Measurements from ENCODE around the gene FCN3. TPM values are rescaled to one million over a fixed set of nuclear protein-coding genes. Genes with fewer than 3 reads are reported as not detected.
A peak's percentile ranks its signal among the peaks of the same experiment; 100 is the strongest.

The FCN3 gene
- total RNA-seq (2012; rRNA removed) (not detected in 2 replicates), polyA plus RNA-seq (2012; rRNA removed) (not detected in 2 replicates), Bru-seq, nascent RNA (not detected), BruChase-seq, experiment 1, labeled RNA remaining after a 6-hour chase (not detected), BruChase-seq, experiment 2, labeled RNA remaining after a 2-hour chase (not detected)
- not detected in 2 replicates for polyA plus RNA-seq (2012; cell fraction: cytosol; rRNA removed)
- not detected in 2 replicates for polyA plus RNA-seq (2012; cell fraction: nucleus; rRNA removed; ENCODE audit: low replicate concordance)
- long read RNA-seq = 0 reads

DNA sequence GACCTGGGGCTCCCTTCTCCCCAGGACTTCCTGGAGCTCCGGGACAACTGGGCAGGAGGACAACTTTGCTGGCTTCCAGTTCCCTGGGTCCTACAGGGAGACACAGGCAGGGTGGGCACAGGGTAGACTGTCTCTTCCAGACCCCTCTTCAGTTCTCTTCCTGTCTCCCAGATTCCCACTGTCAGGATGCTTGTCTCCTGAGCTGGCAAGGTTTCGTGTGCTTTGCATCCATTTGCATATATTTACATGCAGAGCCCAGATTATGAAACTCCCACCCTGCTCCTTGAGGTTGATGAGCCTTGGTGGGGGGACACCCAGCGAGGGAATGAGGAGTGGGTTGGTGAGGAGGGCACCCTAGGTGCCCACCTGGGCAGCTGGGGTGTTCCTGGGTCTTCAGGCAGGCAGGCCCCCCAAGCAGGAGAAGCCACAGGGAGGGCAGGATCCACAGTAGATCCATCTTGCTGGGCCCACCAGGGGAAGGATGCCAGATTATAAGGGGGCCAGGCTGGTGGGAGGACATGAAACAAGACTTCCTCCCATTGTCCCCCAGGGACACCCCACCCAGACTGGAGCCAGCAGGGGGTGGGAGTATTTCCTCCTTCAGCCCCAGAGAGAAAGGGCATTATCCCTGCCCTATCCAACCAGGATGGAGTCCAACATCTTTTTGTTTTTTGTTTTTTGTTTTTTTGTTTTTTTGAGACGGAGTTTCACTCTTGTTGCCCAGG is at the start of gene FCN3:
TSS of gene FCN3 (minus strand) at position 463 of the 725 bp plus-strand sequence. CDS start at position 457, 6 bp downstream.
- no TSS peak for BruUV-seq (replicated peaks)
- intact Hi-C loops (cut with micrococcal nuclease) = no loop called here
- no peak for ATAC-seq (ENCODE audit: low read depth)

More for the DNA sequence above, at the start of gene FCN3:
- TF ChIP-seq MXI1 (IDR thresholded peaks at IDR 0.05; ENCODE audit: borderline replicate concordance, low read depth, low read length) (no peak), CHD1 (IDR thresholded peaks at IDR 0.05; ENCODE audit: low read depth, low read length) (no peak), MAZ (IDR thresholded peaks at IDR 0.05; ENCODE audit: borderline replicate concordance, low read depth, low read length) (no peak)
- dilution Hi-C loops (cut with HindIII; ENCODE audit: low sequenced_read_pairs, unreplicated experiment) = no loop called here
- H4K20me1 ChIP-seq (ENCODE audit: insufficient read depth, low read length) = no peaks in the 10 kb centered on the region; the same call in 1 of the 2 replicates
- no peak within 1 kb of the TSS for H3K14ac ChIP-seq (replicated peaks; ENCODE audit: low read depth, low read length)
- H2AK9ac ChIP-seq (replicated peaks; ENCODE audit: low read depth, low read length, poor library complexity) = peak within 1 kb of the TSS; percentile 28
- no peak within 1 kb of the TSS for H3K4me3 ChIP-seq (ENCODE audit: insufficient read depth, low read depth, low read length)
- no peak within 1 kb of the TSS for H3K27ac ChIP-seq (ENCODE audit: insufficient read depth, low read length)
- H3K4me1 ChIP-seq (ENCODE audit: control insufficient read depth, insufficient read depth, low read length) = no peaks in the 10 kb centered on the region
- 0 out of 2 replicates have a peak within 1 kb of the TSS, but pooled peaks have one; percentile 27 for H3K23ac ChIP-seq (ENCODE audit: low read depth, low read length)
- no peak within 1 kb of the TSS for H2BK15ac ChIP-seq (ENCODE audit: low read depth, low read length)
- H2BK20ac ChIP-seq (ENCODE audit: low read depth, low read length) = no peak within 1 kb of the TSS
- no peaks in the 10 kb centered on the region for H3K9me3 ChIP-seq (ENCODE audit: control insufficient read depth, insufficient read depth, low read length)
- H3K9me1 ChIP-seq (ENCODE audit: insufficient read depth, low read length) = no peaks in the 10 kb centered on the region
- H2AFZ ChIP-seq (replicated peaks; ENCODE audit: low read length, poor library complexity) = no peak within 1 kb of the TSS
- H2BK120ac ChIP-seq (ENCODE audit: low read depth, low read length) = no peak within 1 kb of the TSS
- H3K56ac ChIP-seq (ENCODE audit: extremely low read depth, insufficient read depth, low read length) = no peak within 1 kb of the TSS
- no peak for DNase-seq
- H4K91ac ChIP-seq (ENCODE audit: insufficient read depth, low read depth, low read length) = no peak within 1 kb of the TSS
- H4K5ac ChIP-seq (ENCODE audit: low read depth, low read length) = no peak within 1 kb of the TSS
- H3K9ac ChIP-seq (ENCODE audit: low read depth, low read length) = no peak within 1 kb of the TSS
- ChIA-PET POLR2A (ENCODE audit: unreplicated experiment) (no interaction called here), CTCF (no interaction called here)
- no peak within 1 kb of the TSS for H2BK5ac ChIP-seq (ENCODE audit: low read depth, low read length, poor library complexity, severe bottlenecking)
- no peak within 1 kb of the TSS for H3K18ac ChIP-seq (ENCODE audit: low read depth, low read length)
- H3K27me3 ChIP-seq (ENCODE audit: control insufficient read depth, insufficient read depth, low read length) = peaks cover 13% of the 10 kb centered on the region
- H3K4me2 ChIP-seq (ENCODE audit: low read depth, low read length) = no peak within 1 kb of the TSS
- no peak within 1 kb of the TSS for H3K4ac ChIP-seq (ENCODE audit: low read depth, low read length)
- no peaks in the 10 kb centered on the region for H3K36me3 ChIP-seq (ENCODE audit: control insufficient read depth, insufficient read depth, low read length)
- H4K8ac ChIP-seq (ENCODE audit: low read depth in 2 of 2, low read length in 2 of 2) = no peak within 1 kb of the TSS
- no peaks in the 10 kb centered on the region for H3K79me1 ChIP-seq (ENCODE audit: low read depth in 1 of 2, low read length in 2 of 2)
- no CpG with 5 or more reads among the region's 4 CpGs for WGBS, 2 experiments (ENCODE audit: extremely low coverage in 2 of 2, insufficient read length in 1 of 2)
- H2AK5ac ChIP-seq (ENCODE audit: low read depth, low read length) = peak within 1 kb of the TSS; percentile 16; the same call in 1 of the 2 replicates
- in situ Hi-C loops (cut with MboI; ENCODE audit: low sequenced_read_pairs) = no loop called here
